Gastrocnemius medialis (tissue), 4 donors: ENCODE results near the gene MYL11. TPM values are rescaled to one million over a fixed set of nuclear protein-coding genes. Genes with fewer than 3 reads are reported as not detected.

Experiments
- ATAC-seq, 2 donors: fragments of 150-250 bp; one replicate each; pipeline ENCODE4 v1.9.1; 2016
- DNase-seq, 2 donors: peaks; one replicate each; pipeline ENCODE4 v3.0.0-alpha.2; 2019
- H3K27ac ChIP-seq, 4 donors: fragments of 200-600 bp; sonication (generic); 1 replicate in 1 of 4; 2 replicates in 3 of 4; pipeline ENCODE4 v1.5.1; 2016 to 2018; ENCODE audit warnings: mild to moderate bottlenecking in 2 of 4, moderate library complexity in 1 of 4
- H3K27me3 ChIP-seq, 3 donors: fragments of 200-600 bp; sonication (generic) in 2 of 3; 1 replicate in 1 of 3; 2 replicates in 2 of 3; pipeline versions ENCODE4 v1.5.1 to v1.6.0; 2016 to 2019; ENCODE audit warnings: mild to moderate bottlenecking in 1 of 3, moderate library complexity in 1 of 3
- H3K36me3 ChIP-seq, 2 donors: fragments of 200-600 bp; sonication (generic) in 1 of 2; one replicate each; pipeline ENCODE4 v1.5.1; 2017 to 2018
- H3K4me1 ChIP-seq, 2 donors: fragments of 200-600 bp; sonication (generic) in 1 of 2; one replicate each; pipeline ENCODE4 v1.5.1; 2016 to 2017; ENCODE audit warnings: mild to moderate bottlenecking in 2 of 2
- H3K4me3 ChIP-seq, 4 donors: fragments of 200-600 bp; sonication (generic) in 3 of 4; 1 replicate in 1 of 4; 2 replicates in 3 of 4; pipeline ENCODE4 v1.5.1; 2016 to 2019; ENCODE audit warnings: mild to moderate bottlenecking in 2 of 4
- H3K9me3 ChIP-seq, 3 donors: fragments of 200-600 bp; sonication (generic) in 2 of 3; 1 replicate in 1 of 3; 2 replicates in 2 of 3; pipeline ENCODE4 v1.5.1; 2016 to 2019
- CTCF ChIP-seq, 5 experiments: fragments of 450-650 bp in 3 of 5; fragments of 200-600 bp in 2 of 5; sonication (generic) in 2 of 5; IDR thresholded peaks in 4 of 5; conservative IDR thresholded peaks in 1 of 5; 1 replicate in 4 of 5; 2 replicates in 1 of 5; pipeline ENCODE4 v1.5.1; 2016 to 2019; ENCODE audit warnings: antibody characterized with exemption in 5 of 5, mild to moderate bottlenecking in 3 of 5, moderate library complexity in 3 of 5
- POLR2A ChIP-seq, 2 donors: fragments of 450-650 bp; IDR thresholded peaks; one replicate each; pipeline ENCODE4 v1.6.1; 2017; ENCODE audit warnings: antibody characterized with exemption in 2 of 2, mild to moderate bottlenecking in 2 of 2, moderate library complexity in 2 of 2
- in situ Hi-C, 4 donors: fragments of 200-750 bp; cut with MboI; loops; one replicate each; pipeline versions ENCODE4 v1.15.0 to v1.8.0; 2017; ENCODE audit warnings: low sequenced_read_pairs in 4 of 4
- intact Hi-C: fragments of 100-400 bp; cut with DNase I; formaldehyde crosslinking; loops from one replicate; pipeline ENCODE4 v1.15.1; 2023; ENCODE audit warnings: low total_unique reads
- total RNA-seq, 4 donors: library from RNA; depleted of rRNA; stranded (reverse); fragments of >200 nt; gene quantifications; one replicate each; pipeline versions ENCODE4 v1.1.0 to v1.2.3, GENCODE V29; 2016

The MYL11 gene
- total RNA-seq, 4 donors from 2014 or later = 1,053 to 4,879 (median 1,942) TPM

GRCh38 chr16:30417529-30418349 is 43.1 kb downstream of the MYL11 start:
- Histone ChIP-seq H3K4me1 (peaks cover 8 to 14% of the 10 kb centered on the region in 2 donors), H3K27ac (peak overlapping the region; percentile 93 to 99 (median 96)), H3K36me3 (peaks cover 0 to 19% of the 10 kb centered on the region in 2 donors), H3K27me3 (no peaks in the 10 kb centered on the region), H3K9me3 (no peaks in the 10 kb centered on the region), H3K4me3 (peak overlapping the region; percentile 60 to 77 (median 66))
- TF ChIP-seq POLR2A (IDR thresholded peaks at IDR 0.05) (peak; percentile 63 to 73), CTCF (IDR thresholded peaks at IDR 0.05 in 4 of 5, conservative IDR thresholded peaks at IDR 0.05 in 1 of 5) (peak; percentile 12 to 42 (median 37))
- DNase-seq (peak; percentile 67 to 85), ATAC-seq (peak; percentile 84 to 86)
- intact Hi-C loops (loop anchor here (10.0 kb wide), 1 partner anchor 353 kb away; the partner anchor contains the start of gene ALDOA), in situ Hi-C loops (loop anchor here in 2 of 4 donors (25.0 kb wide), 2 partner anchors 305 to 355 kb away; partner anchors contain the start of genes ALDOA (in 1 of the 2), GDPD3 (in 1 of the 2) and MAPK3 (in 1 of the 2))

DNA sequence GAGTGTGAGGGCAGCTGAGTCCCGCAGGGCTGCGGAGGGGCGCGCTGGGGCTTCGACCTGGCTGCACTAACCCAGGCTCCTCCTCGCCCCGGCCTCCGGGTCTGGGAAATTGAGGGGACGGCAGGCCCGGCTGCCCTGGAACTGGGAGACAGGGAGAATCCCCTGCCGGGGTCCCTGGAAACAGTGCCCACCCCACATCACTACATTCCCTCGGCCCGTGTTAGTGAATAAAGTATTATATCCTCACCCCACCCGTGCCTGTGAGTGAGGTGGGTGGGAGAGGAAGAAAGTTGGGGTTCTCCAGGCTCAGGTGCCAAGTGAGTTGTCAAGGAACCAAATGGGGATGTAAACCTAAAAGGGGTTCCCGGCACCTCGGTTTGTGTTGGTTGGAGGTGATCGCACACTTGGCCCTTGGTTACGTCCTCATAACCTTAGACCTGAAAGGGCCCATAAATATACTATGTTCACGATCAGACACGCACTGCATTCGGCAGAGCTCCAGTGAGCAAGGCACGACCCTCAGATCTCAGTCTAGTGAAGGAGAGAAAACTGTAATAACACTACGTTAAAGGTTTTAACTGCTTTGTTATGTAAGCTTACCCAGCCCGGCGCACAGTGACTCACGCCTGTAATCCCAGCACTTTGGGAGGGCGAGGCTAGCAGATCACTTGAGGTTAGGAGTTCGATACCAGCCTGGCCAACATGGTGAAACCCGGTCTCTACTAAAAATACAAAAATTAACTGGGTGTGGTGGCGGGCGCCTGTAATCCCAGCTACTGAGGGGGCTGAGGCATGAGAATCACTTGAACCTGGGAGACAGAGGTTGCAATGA is 44.0 kb downstream of the MYL11 start:
- Histone ChIP-seq H3K27me3 (no peaks in the 10 kb centered on the region), H3K4me1 (peaks cover 8 to 14% of the 10 kb centered on the region in 2 donors), H3K9me3 (no peaks in the 10 kb centered on the region), H3K4me3 (peak overlapping the region; percentile 60 to 77 (median 66)), H3K36me3 (peaks cover 0 to 23% of the 10 kb centered on the region in 2 donors), H3K27ac (peak overlapping the region; percentile 93 to 99 (median 96))
- TF ChIP-seq POLR2A (IDR thresholded peaks at IDR 0.05) = no peak
- no peak for TF ChIP-seq CTCF (IDR thresholded peaks at IDR 0.05 in 4 of 5, conservative IDR thresholded peaks at IDR 0.05 in 1 of 5)
- in situ Hi-C loops = loop anchor here in 2 of 4 donors (25.0 kb wide), 2 partner anchors 306 to 356 kb away; partner anchors contain the start of genes ALDOA (in 1 of the 2), GDPD3 (in 1 of the 2) and MAPK3 (in 1 of the 2)
- DNase-seq = no peak
- ATAC-seq = no peak
- intact Hi-C loops = loop anchor here (10.0 kb wide), 1 partner anchor 354 kb away; the partner anchor contains the start of gene ALDOA

DNA sequence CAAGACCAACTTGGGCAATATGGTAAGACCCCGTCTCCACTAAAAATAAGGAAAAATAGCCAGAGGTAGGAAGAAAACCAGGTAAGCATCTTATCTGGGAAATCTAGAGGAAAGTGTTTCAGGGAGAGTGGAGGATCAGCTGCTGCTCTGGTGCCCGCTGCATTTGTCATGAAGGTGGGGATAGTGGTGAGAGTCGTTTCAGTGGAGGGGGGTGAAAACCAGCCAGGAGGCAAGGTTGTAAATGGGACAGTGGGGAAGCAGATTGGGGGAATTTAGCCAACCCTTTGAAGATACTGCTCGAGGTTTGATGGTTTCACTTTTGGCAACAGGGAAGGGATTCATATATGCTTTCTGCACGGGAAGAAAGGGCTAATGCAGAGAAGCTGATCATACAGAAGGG is 46.4 kb downstream of the MYL11 start:
- no peak for ATAC-seq
- Histone ChIP-seq H3K4me3 (no peak overlapping the region), H3K27me3 (no peaks in the 10 kb centered on the region), H3K4me1 (peaks cover 6 to 8% of the 10 kb centered on the region in 2 donors), H3K27ac (no peak overlapping the region), H3K36me3 (peaks cover 0 to 32% of the 10 kb centered on the region in 2 donors), H3K9me3 (no peaks in the 10 kb centered on the region)
- TF ChIP-seq CTCF (IDR thresholded peaks at IDR 0.05 in 4 of 5, conservative IDR thresholded peaks at IDR 0.05 in 1 of 5) = no peak
- no peak for TF ChIP-seq POLR2A (IDR thresholded peaks at IDR 0.05)
- intact Hi-C loops = no loop called here
- no peak for DNase-seq
- in situ Hi-C loops = loop anchor here in 2 of 4 donors (25.0 kb wide), 2 partner anchors 309 to 359 kb away; partner anchors contain the start of genes ALDOA (in 1 of the 2), GDPD3 (in 1 of the 2) and MAPK3 (in 1 of the 2)

Other genes with a start within 250 kb of the MYL11 start
- 1 to 10 TPM in 3 of 4 donors, under 1 TPM in 1; 0.44 to 8.9 (median 5.8) TPM for gene CORO1A, start 191.2 kb upstream of the MYL11 start, total RNA-seq
- 100 to 1,000 TPM in 3 of 4 donors, 10 to 100 TPM in 1; 96.7 to 228 (median 140) TPM for gene BOLA2B, start 181.1 kb upstream of the MYL11 start, total RNA-seq
- 100 to 1,000 TPM in 1 of 4 donors, 10 to 100 TPM in 3; 23.6 to 103 (median 45.7) TPM for gene SLX1A, start 180.9 kb upstream of the MYL11 start, total RNA-seq
- 10 to 100 TPM in 1 of 4 donors, 1 to 10 TPM in 2, not detected in 1; 4.9 to 11.3 (median 9.2) TPM for gene SULT1A3, start 175.5 kb upstream of the MYL11 start, total RNA-seq
- gene NPIPB13, start 126.3 kb upstream of the MYL11 start, total RNA-seq = 10 to 100 TPM in 1 of 4 donors, 1 to 10 TPM in 1, under 1 TPM in 2; 0.62 to 10.4 (median 0.91) TPM
- 10 to 100 TPM; 33.4 to 53.8 (median 40.9) TPM for gene CD2BP2, start 19.5 kb upstream of the MYL11 start, total RNA-seq
- gene TBC1D10B, start 4.3 kb upstream of the MYL11 start, total RNA-seq = 10 to 100 TPM; 35.3 to 52.6 (median 43.6) TPM
- gene SEPTIN1, start 7.8 kb downstream of the MYL11 start, total RNA-seq = under 1 TPM in 1 of 4 donors, not detected in 3; 0.65 TPM
- gene ZNF48, start 20.6 kb downstream of the MYL11 start, total RNA-seq = 10 to 100 TPM in 2 of 4 donors, 1 to 10 TPM in 2; 4.4 to 12.7 (median 8.7) TPM
- 10 to 100 TPM; 16.7 to 34.1 (median 24.7) TPM for gene ZNF771, start 32.8 kb downstream of the MYL11 start, total RNA-seq
- gene DCTPP1, start 55.2 kb downstream of the MYL11 start, total RNA-seq = 10 to 100 TPM; 11.8 to 32.6 (median 17.8) TPM
- 10 to 100 TPM; 23.7 to 29.5 (median 27.4) TPM for gene SEPHS2, start 71.1 kb downstream of the MYL11 start, total RNA-seq
- 1 to 10 TPM in 1 of 4 donors, under 1 TPM in 2, not detected in 1; 0.16 to 1.9 (median 0.86) TPM for gene ITGAL, start 97.9 kb downstream of the MYL11 start, total RNA-seq
- gene ZNF768, start 151.8 kb downstream of the MYL11 start, total RNA-seq = 100 to 1,000 TPM in 1 of 4 donors, 10 to 100 TPM in 3; 39.8 to 118 (median 69.8) TPM
- 10 to 100 TPM in 3 of 4 donors, 1 to 10 TPM in 1; 8.6 to 17.5 (median 13.1) TPM for gene ZNF747, start 160.1 kb downstream of the MYL11 start, total RNA-seq
- gene ZNF764, start 183.6 kb downstream of the MYL11 start, total RNA-seq = 1 to 10 TPM; 3.7 to 5.5 (median 4.9) TPM
- 10 to 100 TPM; 11.0 to 38.2 (median 18.5) TPM for gene ZNF688, start 196.9 kb downstream of the MYL11 start, total RNA-seq
- gene ZNF785, start 210.9 kb downstream of the MYL11 start, total RNA-seq = 1 to 10 TPM in 2 of 4 donors, under 1 TPM in 2; 0.70 to 3.2 (median 1.0) TPM
- gene ZNF689, start 235.6 kb downstream of the MYL11 start, total RNA-seq = 1 to 10 TPM; 2.9 to 6.3 (median 6.1) TPM